ENCODE data around the gene AKAP5. TPM values are rescaled to one million over a fixed set of nuclear protein-coding genes. Genes with fewer than 3 reads are reported as not detected.

AKAP5 gene
- total and polyA plus RNA-seq, 9 of the 15 experiments (the other 6 are each of a cell fraction or from before 2014, with no cell fraction given) = 0.06 to 0.94 (median 0.34) TPM

GRCh38 chr14:64504897-64505794 is 39.8 kb downstream of the AKAP5 start (continued):
- peak; percentile 26; the same call in 1 of the 2 replicates for TF ChIP-seq MGA (IDR thresholded peaks at IDR 0.05)
- TF ChIP-seq NONO (IDR thresholded peaks at IDR 0.05; ENCODE audit: low read depth in 2 of 2, low read length in 1 of 2) = 0 out of 4 replicates have a peak, but pooled peaks have one; percentile 2 to 42
- peak; percentile 78 for TF ChIP-seq SPI1 (IDR thresholded peaks at IDR 0.05; ENCODE audit: borderline replicate concordance, low read depth, low read length)
- no peak for TF ChIP-seq ID3 (CRISPR knock-in tag; IDR thresholded peaks at IDR 0.05)
- 0 out of 2 replicates have a peak, but pooled peaks have one; percentile 38 for TF ChIP-seq ID3 (tag; IDR thresholded peaks at IDR 0.05)

Data from K562 (cell line).